OCI-LY7 (cell line): ENCODE measurements around the gene MAGEB10. TPM values are rescaled to one million over a fixed set of nuclear protein-coding genes. Genes with fewer than 3 reads are reported as not detected.

Experiments used
- BruUV-seq: library from RNA; stranded (reverse); fragments of 400-500 nt; replicated peaks from 2 replicates; lab custom pipeline; 2021; lab: Mats Ljungman, UMichigan
- CTCF ChIA-PET: fragments of 300-600 bp; sonication (Branson Sonifier 250); formaldehyde crosslinking; loops from one replicate; lab custom pipeline; 2022; ENCODE audit warnings: antibody characterized with exemption; ENCODE audit not compliant: unreplicated experiment; lab: Charles Lee
- POLR2A ChIA-PET: fragments of 300-600 bp; sonication (Branson Sonifier 250); formaldehyde crosslinking; loops from one replicate; lab custom pipeline; 2022; ENCODE audit warnings: antibody characterized with exemption; lab: Charles Lee
- DNase-seq: peaks from one replicate; pipeline ENCODE4 v3.0.0-alpha.2; 2015; ENCODE audit warnings: low spot score
- H2AFZ ChIP-seq: fragments of 200-600 bp; sonication (generic), shearing (Covaris generic); 2 replicates; pipeline ENCODE4 v1.6.1; 2014; ENCODE audit warnings: mild to moderate bottlenecking, antibody characterized with exemption, low read length, moderate library complexity
- H3K27ac ChIP-seq: fragments of 200-600 bp; sonication (generic); 2 replicates; pipeline ENCODE4 v1.5.1; 2014; ENCODE audit warnings: mixed run types, low read depth, mild to moderate bottlenecking, moderate library complexity, low read length, inconsistent platforms; ENCODE audit not compliant: poor library complexity, severe bottlenecking
- H3K36me3 ChIP-seq: fragments of 200-600 bp; sonication (generic); 2 replicates; pipeline ENCODE4 v1.6.1; 2014; ENCODE audit warnings: mild to moderate bottlenecking, antibody characterized with exemption, low read length, moderate library complexity, mixed read lengths; ENCODE audit not compliant: insufficient read depth
- H3K4me1 ChIP-seq: fragments of 200-600 bp; sonication (generic); 2 replicates; pipeline ENCODE4 v1.5.1; 2014; ENCODE audit warnings: mild to moderate bottlenecking, low read length; ENCODE audit not compliant: insufficient read depth, poor library complexity, severe bottlenecking
- H3K4me2 ChIP-seq: fragments of 200-600 bp; sonication (generic); 2 replicates; pipeline ENCODE4 v1.6.1; 2014; ENCODE audit warnings: mild to moderate bottlenecking, low read length
- H3K4me3 ChIP-seq: fragments of 200-600 bp; sonication (generic); 2 replicates; pipeline ENCODE4 v1.5.1; 2014; ENCODE audit warnings: mild to moderate bottlenecking, low read depth, low read length; ENCODE audit not compliant: poor library complexity, severe bottlenecking
- H3K79me2 ChIP-seq: fragments of 200-600 bp; sonication (generic); 2 replicates; pipeline ENCODE4 v1.6.1; 2016; ENCODE audit warnings: low read depth, mild to moderate bottlenecking, low read length, moderate library complexity, mixed read lengths; ENCODE audit not compliant: insufficient read depth
- H3K9me2 ChIP-seq: fragments of 200-600 bp; sonication (generic); 2 replicates; pipeline ENCODE4 v1.6.1; 2016; ENCODE audit warnings: mild to moderate bottlenecking, low read length, mixed read lengths; ENCODE audit not compliant: insufficient read depth
- H3K9me3 ChIP-seq: fragments of 200-600 bp; sonication (generic); 2 replicates; pipeline ENCODE4 v1.6.1; 2014; ENCODE audit warnings: mild to moderate bottlenecking, mixed run types, low read length, mixed read lengths
- H4K20me1 ChIP-seq: fragments of 200-600 bp; sonication (generic); 2 replicates; pipeline ENCODE4 v1.6.1; 2014; ENCODE audit warnings: mild to moderate bottlenecking, antibody characterized with exemption, low read length, moderate library complexity, mixed read lengths; ENCODE audit not compliant: insufficient read depth
- CTCF ChIP-seq: fragments of 200-600 bp; sonication (generic); conservative IDR thresholded peaks from 2 replicates; pipeline ENCODE4 v1.5.1; 2014; ENCODE audit warnings: mild to moderate bottlenecking, antibody characterized with exemption, low read length, moderate library complexity, mixed read lengths
- EZH2phosphoT487 ChIP-seq: fragments of 200-600 bp; sonication (generic); IDR thresholded peaks from 2 replicates; pipeline ENCODE4 v1.6.1; 2018; ENCODE audit warnings: low read depth, borderline replicate concordance, mild to moderate bottlenecking, mixed run types, antibody characterized with exemption, low read length, moderate library complexity, mixed read lengths
- intact Hi-C: fragments of 100-400 bp; cut with micrococcal nuclease; formaldehyde crosslinking; loops from one replicate; pipeline ENCODE4 v1.10.0; 2022; ENCODE audit not compliant: unreplicated experiment
- total RNA-seq, 2 experiments: library from RNA; depleted of rRNA in 1 of 2; stranded (reverse); fragments of >200 nt in 1 of 2; shearing (Covaris generic) in 1 of 2; gene quantifications; 2 replicates each; pipeline ENCODE4 v1.2.3, GENCODE V29; 2014 to 2022

MAGEB10 gene
- total RNA-seq, 2 experiments from 2014 or later: not detected

GRCh38 chrX:27775984-27776383 lies 31.8 kb upstream of the MAGEB10 start:
- Histone ChIP-seq H3K4me2 (no peak overlapping the region), H3K9me3 (no peaks in the 10 kb centered on the region), H3K4me1 (no peaks in the 10 kb centered on the region), H3K9me2 (no peaks in the 10 kb centered on the region), H3K79me2 (no peaks in the 10 kb centered on the region), H3K4me3 (no peak overlapping the region), H3K27ac (no peak overlapping the region), H4K20me1 (no peaks in the 10 kb centered on the region), H3K36me3 (no peaks in the 10 kb centered on the region), H2AFZ (no peak overlapping the region)
- no TSS peak for BruUV-seq
- intact Hi-C loops: no loop called here
- POLR2A ChIA-PET: no interaction called here
- CTCF ChIA-PET: no interaction called here
- DNase-seq: no peak
- TF ChIP-seq EZH2phosphoT487 (no peak), CTCF (no peak)

- DNase-seq: no peak
- intact Hi-C loops: no loop called here
- no peak overlapping the region for H3K4me2 ChIP-seq
- BruUV-seq: no TSS peak
- H4K20me1 ChIP-seq: no peaks in the 10 kb centered on the region
- no peaks in the 10 kb centered on the region for H3K9me2 ChIP-seq
- POLR2A ChIA-PET: no interaction called here
- no peaks in the 10 kb centered on the region for H3K36me3 ChIP-seq
- H3K4me3 ChIP-seq: no peak overlapping the region
- TF ChIP-seq CTCF: no peak
- H3K4me1 ChIP-seq: no peaks in the 10 kb centered on the region
- H3K27ac ChIP-seq: no peak overlapping the region
- no peaks in the 10 kb centered on the region for H3K79me2 ChIP-seq
- H3K9me3 ChIP-seq: no peaks in the 10 kb centered on the region
- H2AFZ ChIP-seq: no peak overlapping the region
- CTCF ChIA-PET: no interaction called here
Measured at GRCh38 chrX:27796640-27797257, 11.0 kb upstream of the MAGEB10 start.

DNA sequence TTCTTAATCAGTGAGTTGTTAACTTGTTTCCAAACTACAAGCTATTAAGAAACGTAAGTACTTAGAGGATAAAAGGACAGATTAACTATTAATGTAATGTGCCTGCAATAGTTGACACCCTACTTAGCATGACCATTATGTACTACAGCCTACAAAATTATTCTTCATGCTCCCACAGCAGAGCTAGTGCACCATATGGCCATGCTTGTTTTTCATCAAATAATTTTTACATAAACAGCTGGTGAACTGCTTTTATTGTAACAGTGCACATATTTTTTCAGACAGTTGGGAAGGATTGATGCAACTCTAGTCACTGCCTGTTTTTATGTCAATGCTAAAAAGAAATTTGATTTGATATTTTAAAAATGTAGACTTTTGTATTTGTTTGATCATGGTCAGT lies 10.2 kb upstream of the MAGEB10 start:
- no TSS peak for BruUV-seq

More for the DNA sequence above, 10.2 kb upstream of the MAGEB10 start:
- no peaks in the 10 kb centered on the region for H3K9me2 ChIP-seq
- no peak overlapping the region for H3K4me3 ChIP-seq
- no peak overlapping the region for H3K27ac ChIP-seq
- no peaks in the 10 kb centered on the region for H3K36me3 ChIP-seq
- H3K4me1 ChIP-seq: no peaks in the 10 kb centered on the region
- no peaks in the 10 kb centered on the region for H3K79me2 ChIP-seq
- intact Hi-C loops: no loop called here
- H3K9me3 ChIP-seq: no peaks in the 10 kb centered on the region
- ChIA-PET CTCF (no interaction called here), POLR2A (no interaction called here)
- no peak overlapping the region for H2AFZ ChIP-seq
- no peaks in the 10 kb centered on the region for H4K20me1 ChIP-seq
- no peak for TF ChIP-seq EZH2phosphoT487
- no peak for TF ChIP-seq CTCF
- no peak for DNase-seq
- H3K4me2 ChIP-seq: no peak overlapping the region
